BLaER1 (cell line): ENCODE results near the gene UBE4A.
"Not testable (repeated sequence)": the region's sequence is repeated elsewhere in the genome, so short reads cannot be mapped to it uniquely, and the experiment has no call there.

Experiments
- H3K27ac ChIP-seq: shearing (Covaris generic); formaldehyde crosslinking; 2 replicates; pipeline ENCODE4 v1.8.1; 2022
- H3K27me3 ChIP-seq: shearing (Covaris generic); formaldehyde crosslinking; 2 replicates; pipeline ENCODE4 v1.8.1; 2022
- H3K36me3 ChIP-seq: shearing (Covaris generic); formaldehyde crosslinking; 2 replicates; pipeline ENCODE4 v1.8.1; 2022
- H3K4me1 ChIP-seq: shearing (Covaris generic); formaldehyde crosslinking; 2 replicates; pipeline ENCODE4 v1.8.1; 2022
- H3K4me2 ChIP-seq: shearing (Covaris generic); formaldehyde crosslinking; 2 replicates; pipeline ENCODE4 v1.8.1; 2022
- H3K4me3 ChIP-seq: shearing (Covaris generic); formaldehyde crosslinking; 2 replicates; pipeline ENCODE4 v1.8.1; 2022
- H3K9ac ChIP-seq: shearing (Covaris generic); formaldehyde crosslinking; 2 replicates; pipeline ENCODE4 v1.8.1; 2022
- H3K9me3 ChIP-seq: shearing (Covaris generic); formaldehyde crosslinking; 2 replicates; pipeline ENCODE4 v1.8.1; 2022
- H4K20me1 ChIP-seq: shearing (Covaris generic); formaldehyde crosslinking; 2 replicates; pipeline ENCODE4 v1.8.1; 2022
- Cebpa-rat ChIP-seq: shearing (Covaris generic); IDR thresholded peaks from 2 replicates; pipeline ENCODE4 v1.8.1; 2022

UBE4A gene

DNA sequence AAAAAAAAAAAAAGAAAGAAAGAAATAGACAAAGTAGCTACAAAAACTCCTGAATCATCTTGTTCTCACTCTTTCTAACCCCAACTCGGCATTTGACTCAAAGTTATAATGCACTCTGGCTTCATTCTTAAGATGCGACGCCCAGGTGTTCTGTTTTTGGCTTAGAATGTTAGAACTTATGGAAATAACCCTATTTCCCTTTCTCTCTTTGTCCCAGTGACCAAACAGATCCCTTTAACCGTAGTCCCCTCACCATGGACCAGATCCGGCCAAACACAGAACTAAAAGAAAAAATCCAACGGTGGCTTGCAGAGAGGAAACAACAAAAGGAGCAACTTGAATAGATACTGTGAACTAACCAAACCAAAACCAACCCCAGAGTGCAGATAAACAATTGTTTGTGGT, 36.7 kb downstream of the UBE4A start:
- peaks cover 9% of the 10 kb centered on the region for H3K4me1 ChIP-seq

DNA sequence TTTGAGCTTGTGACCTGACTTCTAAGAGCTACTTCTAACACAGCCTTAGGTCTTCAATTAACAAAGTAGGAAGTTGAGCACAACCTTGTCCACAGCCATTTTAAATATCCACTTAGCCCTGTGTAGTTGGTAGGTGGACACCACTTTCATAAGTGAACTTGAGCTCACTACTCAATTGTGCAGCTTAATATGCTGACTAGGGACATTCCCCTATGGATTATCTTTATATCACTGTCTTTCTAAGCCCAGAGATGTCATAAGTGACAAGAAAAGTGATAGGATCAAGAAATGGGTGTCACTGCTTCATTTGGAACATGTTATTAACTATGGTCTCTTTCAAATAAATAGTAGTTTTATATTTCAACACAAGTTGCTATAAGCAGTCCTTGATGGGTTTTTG, 38.0 kb downstream of the UBE4A start:
- Histone ChIP-seq H4K20me1 (peaks cover 9% of the 10 kb centered on the region), H3K4me3 (no peak overlapping the region), H3K27ac (no peak overlapping the region), H3K4me1 (peaks cover 11% of the 10 kb centered on the region), H3K36me3 (peaks cover 72% of the 10 kb centered on the region), H3K27me3 (no peaks in the 10 kb centered on the region), H3K4me2 (no peak overlapping the region), H3K9ac (no peak overlapping the region), H3K9me3 (no peaks in the 10 kb centered on the region)
- no peak for TF ChIP-seq Cebpa-rat

More for the DNA sequence above, 36.7 kb downstream of the UBE4A start:
- no peaks in the 10 kb centered on the region for H3K27me3 ChIP-seq
- H3K9me3 ChIP-seq = no peaks in the 10 kb centered on the region
- no peak overlapping the region for H3K4me3 ChIP-seq
- H3K9ac ChIP-seq = no peak overlapping the region
- H4K20me1 ChIP-seq = no peaks in the 10 kb centered on the region
- H3K4me2 ChIP-seq = no peak overlapping the region
- H3K27ac ChIP-seq = no peak overlapping the region
- no peak for TF ChIP-seq Cebpa-rat
- peaks cover 85% of the 10 kb centered on the region for H3K36me3 ChIP-seq

DNA sequence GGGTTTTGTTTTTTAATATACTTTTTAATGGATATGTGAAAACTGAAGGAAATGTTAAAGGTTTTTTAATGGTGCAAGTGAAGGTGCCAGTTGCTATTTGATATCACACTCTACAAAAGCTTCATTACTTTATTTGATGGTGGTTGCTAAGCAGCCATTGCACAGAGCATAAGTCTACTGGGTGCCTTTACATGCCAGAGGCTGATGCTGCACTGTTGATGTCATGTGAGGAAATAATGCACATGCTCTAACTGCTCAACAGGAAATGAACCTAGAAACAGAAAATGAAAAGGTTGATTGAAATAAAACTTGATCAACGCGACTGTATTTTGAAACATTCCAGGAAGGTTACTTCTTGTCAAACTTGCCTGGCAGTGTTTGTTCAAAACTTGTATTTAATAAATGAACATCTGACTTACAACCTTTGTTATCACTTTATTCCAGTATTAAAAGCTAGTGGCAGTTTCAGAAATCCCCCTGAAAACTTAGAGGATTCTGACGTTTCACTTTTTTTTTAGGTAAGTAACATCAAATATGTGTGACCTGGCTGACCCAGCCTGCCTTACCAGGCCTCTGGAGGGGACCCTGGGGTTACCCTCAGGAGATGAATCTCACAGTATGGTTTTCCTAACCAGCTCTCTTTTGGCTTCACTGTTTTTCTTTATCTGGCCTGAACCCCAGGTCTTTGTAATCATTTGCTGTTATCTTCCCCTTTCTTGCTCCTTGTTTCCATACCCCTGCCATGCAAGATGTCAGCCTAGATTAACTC, 39.6 kb downstream of the UBE4A start:
- H3K9ac ChIP-seq = no peak overlapping the region
- no peak overlapping the region for H3K27ac ChIP-seq
- H4K20me1 ChIP-seq = peaks cover 25% of the 10 kb centered on the region
- no peaks in the 10 kb centered on the region for H3K27me3 ChIP-seq
- H3K4me3 ChIP-seq = no peak overlapping the region
- H3K4me1 ChIP-seq = peaks cover 26% of the 10 kb centered on the region
- TF ChIP-seq Cebpa-rat = no peak
- no peak overlapping the region for H3K4me2 ChIP-seq
- peaks cover 62% of the 10 kb centered on the region for H3K36me3 ChIP-seq
- H3K9me3 ChIP-seq = no peaks in the 10 kb centered on the region

DNA sequence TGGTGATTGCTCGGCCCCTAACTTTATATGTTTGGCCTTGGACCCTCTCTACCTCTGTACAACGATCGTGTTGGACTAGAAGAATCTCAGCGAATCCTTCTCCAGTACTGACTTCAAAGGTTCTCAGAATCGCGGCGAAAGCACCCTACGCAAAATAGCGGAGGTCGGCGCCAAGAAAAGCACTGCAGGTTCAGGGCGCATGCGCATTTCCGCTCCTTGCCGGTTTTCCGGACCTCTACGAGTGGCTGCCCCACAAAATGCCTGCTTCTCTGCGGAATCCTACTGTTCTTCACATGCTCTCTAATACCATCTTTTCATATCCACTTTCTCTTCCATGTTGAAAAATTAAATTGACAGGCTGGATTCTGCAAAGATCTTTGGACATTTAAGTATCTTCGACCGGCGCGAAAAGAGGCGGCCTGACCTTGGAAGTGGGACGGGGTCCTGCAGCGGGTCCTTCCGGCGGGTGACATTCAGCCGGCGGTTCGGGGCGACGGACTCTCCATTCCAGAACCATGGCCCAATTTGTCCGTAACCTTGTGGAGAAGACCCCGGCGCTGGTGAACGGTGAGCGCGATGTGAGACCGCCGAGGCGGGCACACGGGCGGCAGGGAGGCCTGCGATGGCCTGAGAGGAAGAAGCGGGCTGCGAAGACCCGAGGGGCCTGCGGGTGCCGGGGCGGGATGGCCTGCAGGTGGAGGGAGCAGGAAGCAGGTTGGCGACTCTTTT, 41.9 kb downstream of the UBE4A start, which contains the start of gene ATP5MG:
TSS of gene ATP5MG (plus strand) at position 456 of the 729 bp plus-strand sequence. CDS start at position 516, 60 bp downstream.
- no peaks in the 10 kb centered on the region for H3K9me3 ChIP-seq
- peaks cover 49% of the 10 kb centered on the region for H3K4me1 ChIP-seq
- H3K36me3 ChIP-seq = peaks cover 59% of the 10 kb centered on the region

DNA sequence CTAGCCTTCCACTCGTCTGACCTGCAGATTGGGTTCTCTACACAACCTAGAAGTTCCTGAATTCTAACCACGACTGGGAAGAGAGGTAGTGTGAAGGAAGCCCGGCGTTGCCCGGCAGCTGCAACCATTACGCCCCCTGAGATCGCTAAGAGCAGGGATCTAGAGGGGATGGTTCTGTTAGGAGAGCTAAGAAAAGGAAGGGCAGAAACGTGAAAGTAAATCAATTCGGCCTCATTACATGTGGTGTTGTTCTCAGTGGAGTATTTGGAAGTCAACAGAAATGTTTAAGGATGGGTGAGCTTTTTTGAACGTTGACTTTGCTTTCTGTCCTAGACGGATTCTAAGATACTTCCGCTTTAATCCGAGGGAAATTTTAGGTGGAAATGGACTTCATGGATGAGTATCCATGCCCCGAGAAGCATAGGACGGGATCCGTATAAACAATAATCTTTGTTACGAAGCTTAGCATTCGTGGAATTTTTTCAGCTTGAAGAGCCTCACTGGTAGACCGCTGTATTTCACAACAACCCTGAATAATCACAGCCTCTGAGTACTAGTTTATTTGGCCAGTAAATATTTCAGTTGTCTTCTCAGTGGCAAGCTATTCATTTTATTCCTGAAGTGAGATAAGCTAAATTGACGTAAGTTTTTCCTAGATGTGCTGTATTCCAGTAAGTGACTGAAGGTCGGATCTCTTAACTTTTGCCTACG, 42.6 kb downstream of the UBE4A start:
- peak overlapping the region; percentile 79 for H3K4me2 ChIP-seq
- H4K20me1 ChIP-seq = peaks cover 55% of the 10 kb centered on the region
- peak overlapping the region; percentile 93 for H3K9ac ChIP-seq
- H3K9me3 ChIP-seq = no peaks in the 10 kb centered on the region
- H3K27me3 ChIP-seq = no peaks in the 10 kb centered on the region
- H3K36me3 ChIP-seq = peaks cover 57% of the 10 kb centered on the region
- H3K27ac ChIP-seq = peak overlapping the region; percentile 94
- no peak for TF ChIP-seq Cebpa-rat
- H3K4me1 ChIP-seq = peaks cover 56% of the 10 kb centered on the region
- peak overlapping the region; percentile 92 for H3K4me3 ChIP-seq

More for the DNA sequence above, 41.9 kb downstream of the UBE4A start, which contains the start of gene ATP5MG:
- H3K4me3 ChIP-seq = peak within 1 kb of the TSS; percentile 92
- TF ChIP-seq Cebpa-rat = no peak
- H3K27ac ChIP-seq = peak within 1 kb of the TSS; percentile 94
- H3K9ac ChIP-seq = peak within 1 kb of the TSS; percentile 93
- no peaks in the 10 kb centered on the region for H3K27me3 ChIP-seq
- peaks cover 48% of the 10 kb centered on the region for H4K20me1 ChIP-seq
- peak within 1 kb of the TSS; percentile 79 for H3K4me2 ChIP-seq

DNA sequence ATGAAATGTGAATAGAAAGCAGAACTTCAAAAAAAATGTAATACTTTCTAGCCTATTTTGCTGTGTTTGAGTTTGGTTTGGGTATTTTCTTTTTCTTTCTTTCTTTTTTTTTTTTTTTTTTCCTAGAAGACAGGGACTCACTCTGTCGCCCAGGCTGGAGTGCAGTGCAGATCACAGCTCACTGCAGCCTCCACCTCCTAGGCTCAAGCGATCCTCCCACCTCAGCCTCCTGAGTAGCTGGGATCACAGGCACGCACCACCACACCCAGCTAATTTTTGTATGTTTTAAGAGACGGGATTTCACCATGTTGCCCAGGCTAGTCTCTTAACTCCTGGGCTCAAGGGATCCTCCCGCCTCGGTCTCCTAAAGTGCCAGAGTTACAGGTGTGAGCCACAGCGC, 43.2 kb downstream of the UBE4A start:
- Histone ChIP-seq H3K4me1 (peaks cover 62% of the 10 kb centered on the region), H3K27ac (peak overlapping the region; percentile 94; the same call in 1 of the 2 replicates), H3K4me2 (peak overlapping the region; percentile 79), H3K9ac (peak overlapping the region; percentile 93), H4K20me1 (peaks cover 61% of the 10 kb centered on the region), H3K36me3 (peaks cover 56% of the 10 kb centered on the region), H3K4me3 (peak overlapping the region; percentile 92)
- not testable (repeated sequence) for H3K9me3 ChIP-seq, H3K27me3 ChIP-seq

DNA sequence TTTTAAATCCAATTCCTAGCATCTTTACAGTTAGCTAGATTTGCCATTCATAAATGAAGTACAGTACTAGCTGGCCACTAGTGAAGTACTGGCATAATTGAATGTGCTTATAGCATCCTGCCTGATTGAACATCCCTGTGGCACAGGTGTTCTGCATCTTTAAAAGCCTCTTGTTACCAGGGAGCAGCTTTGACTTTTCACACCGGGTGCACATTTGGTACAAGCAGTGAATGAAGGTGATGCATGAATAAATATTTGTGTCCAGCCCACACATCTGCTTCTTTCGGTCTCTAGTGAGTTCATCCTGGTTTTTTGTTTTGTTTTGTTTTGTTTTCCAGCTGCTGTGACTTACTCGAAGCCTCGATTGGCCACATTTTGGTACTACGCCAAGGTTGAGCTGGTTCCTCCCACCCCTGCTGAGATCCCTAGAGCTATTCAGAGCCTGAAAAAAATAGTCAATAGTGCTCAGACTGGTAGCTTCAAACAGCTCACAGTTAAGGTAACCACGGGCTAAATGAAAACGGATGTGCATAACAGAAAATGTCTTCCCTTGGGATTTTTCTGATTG, 47.3 kb downstream of the UBE4A start:
- no peak overlapping the region for H3K4me3 ChIP-seq
- H3K9ac ChIP-seq = peak overlapping the region; percentile 13; the same call in 1 of the 2 replicates
- no peaks in the 10 kb centered on the region for H3K27me3 ChIP-seq
- H4K20me1 ChIP-seq = peaks cover 91% of the 10 kb centered on the region
- peak overlapping the region; percentile 58 for H3K4me2 ChIP-seq
- peak overlapping the region; percentile 7; the same call in 1 of the 2 replicates for H3K27ac ChIP-seq
- H3K9me3 ChIP-seq = no peaks in the 10 kb centered on the region
- peaks cover 84% of the 10 kb centered on the region for H3K4me1 ChIP-seq
- no peak for TF ChIP-seq Cebpa-rat
- H3K36me3 ChIP-seq = peaks cover 75% of the 10 kb centered on the region

DNA sequence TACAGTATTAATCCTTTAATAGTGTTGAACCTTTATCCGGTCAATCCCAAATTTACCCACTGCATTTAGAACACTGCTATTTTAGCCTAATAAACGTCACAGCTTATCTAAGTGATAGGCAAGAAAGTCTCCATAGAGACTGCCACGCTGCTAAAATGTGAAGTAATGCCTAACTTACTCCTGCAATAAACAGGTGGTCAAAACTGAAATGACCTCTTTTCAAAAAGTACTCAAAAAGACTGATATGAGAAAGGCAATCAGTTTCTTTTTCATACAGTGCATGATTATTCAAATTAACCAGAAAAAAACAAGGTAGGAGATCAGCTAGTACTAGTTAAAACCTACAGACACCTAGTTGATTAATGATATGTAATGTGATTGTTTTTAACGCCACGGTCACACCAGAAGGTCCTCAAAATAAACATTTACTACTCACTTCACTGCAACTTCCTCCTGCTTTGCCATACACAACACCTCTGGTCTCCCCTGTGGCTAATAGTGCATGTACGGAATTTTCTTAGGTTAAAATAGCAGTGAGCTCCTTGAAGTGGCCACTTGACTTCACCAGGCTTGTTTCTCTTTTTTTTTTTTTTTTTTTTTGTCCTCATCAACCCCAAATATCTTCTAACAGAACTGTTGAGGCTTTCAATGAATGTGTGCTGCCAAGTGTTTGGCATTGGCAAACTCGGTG, 50.8 kb downstream of the UBE4A start:
- Histone ChIP-seq H3K4me2 (peak overlapping the region; percentile 15), H3K4me1 (peaks cover 60% of the 10 kb centered on the region), H4K20me1 (peaks cover 56% of the 10 kb centered on the region), H3K27me3 (no peaks in the 10 kb centered on the region), H3K4me3 (no peak overlapping the region), H3K36me3 (peaks cover 81% of the 10 kb centered on the region), H3K9ac (no peak overlapping the region), H3K9me3 (no peaks in the 10 kb centered on the region), H3K27ac (no peak overlapping the region)
- TF ChIP-seq Cebpa-rat = no peak

DNA sequence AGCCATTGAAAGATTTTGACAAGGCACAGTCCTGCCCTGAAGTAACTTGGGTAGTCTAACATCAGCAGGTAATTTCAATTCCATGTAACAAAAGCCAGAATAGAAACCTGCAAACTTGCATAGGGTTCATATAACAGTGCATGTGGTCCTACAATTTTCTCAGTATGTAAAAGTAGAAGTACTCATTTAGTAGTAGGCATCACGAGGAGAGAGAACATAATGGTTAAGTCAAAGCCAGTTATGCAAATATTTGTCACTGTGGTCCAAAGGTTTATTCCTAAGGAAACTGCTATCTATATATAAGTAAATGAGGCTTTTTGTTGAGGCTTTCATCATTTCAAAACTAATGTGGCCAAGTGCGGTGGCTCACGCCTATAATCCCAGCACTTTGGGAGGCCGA, 52.1 kb downstream of the UBE4A start:
- no peak overlapping the region for H3K9ac ChIP-seq
- H3K27ac ChIP-seq = no peak overlapping the region
- H3K4me1 ChIP-seq = peaks cover 59% of the 10 kb centered on the region
- peaks cover 76% of the 10 kb centered on the region for H3K36me3 ChIP-seq
- H3K9me3 ChIP-seq = no peaks in the 10 kb centered on the region
- no peaks in the 10 kb centered on the region for H3K27me3 ChIP-seq
- H4K20me1 ChIP-seq = peaks cover 51% of the 10 kb centered on the region
- H3K4me2 ChIP-seq = no peak overlapping the region
- no peak for TF ChIP-seq Cebpa-rat
- H3K4me3 ChIP-seq = no peak overlapping the region
